GM18868 (cell line): Measurements from ENCODE around the gene USP16.

Experiments
- ATAC-seq: cut with Tn5 transposase; IDR thresholded peaks from one replicate; pipeline ENCODE4 v1.9.1; 2021; ENCODE audit warnings: mild to moderate bottlenecking, moderate library complexity; ENCODE audit not compliant: unreplicated experiment

The USP16 gene

DNA sequence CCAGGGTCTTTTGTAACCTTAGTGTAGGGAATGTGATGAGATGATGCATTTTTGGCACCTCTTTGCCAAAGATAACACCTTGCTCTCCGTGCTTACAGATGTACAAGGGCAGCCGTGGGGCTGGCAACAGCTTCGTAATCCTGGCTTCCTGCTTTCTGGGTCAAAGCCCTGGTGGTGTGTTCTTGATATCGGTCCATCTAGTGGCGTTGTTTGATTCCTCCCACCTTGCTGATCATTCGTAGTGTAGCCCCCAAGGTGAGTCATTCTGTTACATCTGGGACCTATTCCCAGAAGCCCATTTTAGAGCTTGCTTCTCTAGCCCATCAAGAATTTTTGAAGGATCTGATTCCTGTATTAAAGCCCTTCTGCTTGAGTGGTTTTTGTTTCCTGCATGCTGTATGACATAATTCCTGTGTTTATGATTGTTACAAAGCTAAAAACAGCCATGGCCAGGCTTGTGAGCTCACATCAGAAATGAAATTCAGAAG is 56.0 kb downstream of the USP16 start:
- ATAC-seq, result no peak

DNA sequence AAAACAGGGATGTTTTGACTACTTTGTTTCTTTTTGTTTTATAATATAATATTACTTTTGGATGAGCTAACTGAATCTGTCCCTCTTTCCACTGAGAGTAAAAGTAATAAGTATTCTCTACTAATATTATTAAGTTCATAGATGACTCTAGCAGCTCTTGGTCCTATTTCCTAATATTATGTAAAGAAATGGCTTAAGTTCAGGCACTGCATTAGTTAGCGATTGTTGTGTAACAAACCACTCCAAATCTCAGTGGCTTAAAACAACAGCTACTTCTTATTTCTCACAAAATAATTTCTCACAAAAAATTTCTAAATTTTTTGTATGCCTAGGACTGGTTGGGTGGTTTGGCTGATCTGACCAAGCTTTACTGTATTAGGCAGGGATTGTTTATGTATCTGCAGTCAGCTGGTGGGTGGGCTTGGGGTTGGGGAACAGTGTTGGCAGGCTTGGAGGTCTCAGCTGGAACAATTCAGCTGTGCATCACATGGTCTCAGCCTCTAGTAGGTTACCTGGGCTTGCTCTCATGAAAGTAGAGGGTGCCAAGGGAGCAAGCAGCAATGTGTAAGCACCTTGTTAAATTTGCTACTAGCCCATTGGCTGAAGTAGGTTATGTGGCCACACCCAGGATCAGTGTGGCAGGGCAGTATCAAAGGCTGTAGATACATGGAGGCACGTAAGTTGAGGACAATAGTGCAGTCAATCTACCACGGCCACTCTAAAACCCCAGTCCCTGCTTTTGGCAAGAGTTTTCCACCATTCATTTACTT is 57.8 kb downstream of the USP16 start:
- no peak for ATAC-seq

DNA sequence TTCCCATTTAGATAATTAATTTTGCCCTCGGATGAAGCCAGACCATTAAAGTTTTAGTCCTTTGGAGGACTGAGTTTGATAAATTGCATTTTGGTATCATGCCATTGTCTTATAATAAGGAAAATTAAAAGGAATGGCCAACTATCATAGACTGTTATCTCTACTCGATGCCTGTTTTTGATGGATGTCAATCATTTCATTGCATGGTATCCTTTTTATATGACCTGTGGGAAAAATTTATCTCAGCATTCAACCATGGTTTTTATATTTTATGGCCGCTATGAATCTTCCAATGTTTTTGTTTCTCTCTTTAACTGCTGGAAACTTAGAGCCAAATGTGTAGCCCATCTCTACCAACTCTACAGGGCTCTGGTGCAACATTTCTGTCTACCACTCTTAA is 58.8 kb downstream of the USP16 start:
- no peak for ATAC-seq

DNA sequence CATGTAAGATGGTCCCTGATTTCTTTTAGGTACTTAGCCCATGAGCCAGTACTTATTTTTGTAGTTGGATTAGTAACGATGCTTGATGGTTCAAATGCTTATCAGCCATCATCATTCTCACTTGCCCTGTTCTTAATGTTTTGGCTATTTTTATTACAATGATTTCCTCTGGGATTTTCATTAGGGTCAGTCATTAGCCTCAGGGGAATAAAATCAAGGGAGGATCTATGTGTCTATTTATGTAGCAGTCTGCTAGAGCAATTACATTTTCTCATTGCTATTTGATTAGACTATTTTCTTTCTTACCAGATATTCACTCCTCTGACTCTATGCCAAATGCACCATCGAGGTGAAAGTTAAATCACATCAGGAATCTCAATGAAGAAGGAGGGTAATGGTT is 59.9 kb downstream of the USP16 start:
- ATAC-seq, result no peak

DNA sequence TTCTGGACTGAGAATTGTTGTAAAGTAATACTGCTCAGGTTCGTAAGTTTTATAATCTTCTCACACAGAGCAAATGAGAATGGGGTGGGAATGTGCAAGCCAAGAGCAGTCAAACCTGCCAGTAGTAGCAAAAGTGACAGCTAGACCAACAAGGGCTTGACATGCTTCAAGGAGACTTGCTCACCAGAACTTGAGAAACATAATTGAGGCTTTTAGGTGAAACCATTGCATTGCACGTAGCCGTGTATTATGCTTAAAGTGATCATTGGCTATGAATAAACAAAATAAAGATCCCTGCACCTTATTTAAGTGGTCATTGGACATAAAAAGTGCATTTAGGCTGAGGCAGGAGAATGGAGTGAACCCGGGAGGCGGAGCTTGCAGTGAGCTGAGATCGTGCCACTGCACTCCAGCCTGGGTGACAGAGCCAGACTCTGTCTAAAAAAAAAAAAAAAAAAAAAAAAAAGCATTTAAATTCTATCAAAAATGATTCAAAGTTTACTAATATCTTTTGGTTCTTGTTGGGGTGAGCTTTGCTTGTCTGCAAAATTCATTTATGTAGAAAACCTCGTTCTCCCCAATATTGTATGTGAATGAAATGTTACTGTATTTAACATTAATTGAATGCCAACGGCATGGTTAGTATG is 60.8 kb downstream of the USP16 start:
- ATAC-seq, result no peak

DNA sequence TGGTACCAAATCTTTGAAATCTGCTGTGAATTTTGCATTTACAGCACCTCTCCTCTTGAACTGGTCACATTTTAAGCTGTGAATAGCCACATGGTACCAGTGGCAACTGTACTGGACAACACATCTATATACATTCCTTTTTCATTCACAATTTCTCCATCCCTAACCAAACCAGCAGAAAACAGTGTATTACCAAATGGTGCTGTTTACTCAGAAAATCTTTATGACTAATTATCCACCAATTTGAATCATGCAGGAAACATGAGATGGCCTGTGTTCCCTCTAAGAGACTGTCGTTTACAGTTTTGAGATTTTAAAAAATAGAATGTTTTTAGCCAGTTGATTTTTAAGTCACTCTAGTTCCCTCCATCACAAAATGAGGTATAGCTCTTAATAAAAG is 66.6 kb downstream of the USP16 start:
- no peak for ATAC-seq

DNA sequence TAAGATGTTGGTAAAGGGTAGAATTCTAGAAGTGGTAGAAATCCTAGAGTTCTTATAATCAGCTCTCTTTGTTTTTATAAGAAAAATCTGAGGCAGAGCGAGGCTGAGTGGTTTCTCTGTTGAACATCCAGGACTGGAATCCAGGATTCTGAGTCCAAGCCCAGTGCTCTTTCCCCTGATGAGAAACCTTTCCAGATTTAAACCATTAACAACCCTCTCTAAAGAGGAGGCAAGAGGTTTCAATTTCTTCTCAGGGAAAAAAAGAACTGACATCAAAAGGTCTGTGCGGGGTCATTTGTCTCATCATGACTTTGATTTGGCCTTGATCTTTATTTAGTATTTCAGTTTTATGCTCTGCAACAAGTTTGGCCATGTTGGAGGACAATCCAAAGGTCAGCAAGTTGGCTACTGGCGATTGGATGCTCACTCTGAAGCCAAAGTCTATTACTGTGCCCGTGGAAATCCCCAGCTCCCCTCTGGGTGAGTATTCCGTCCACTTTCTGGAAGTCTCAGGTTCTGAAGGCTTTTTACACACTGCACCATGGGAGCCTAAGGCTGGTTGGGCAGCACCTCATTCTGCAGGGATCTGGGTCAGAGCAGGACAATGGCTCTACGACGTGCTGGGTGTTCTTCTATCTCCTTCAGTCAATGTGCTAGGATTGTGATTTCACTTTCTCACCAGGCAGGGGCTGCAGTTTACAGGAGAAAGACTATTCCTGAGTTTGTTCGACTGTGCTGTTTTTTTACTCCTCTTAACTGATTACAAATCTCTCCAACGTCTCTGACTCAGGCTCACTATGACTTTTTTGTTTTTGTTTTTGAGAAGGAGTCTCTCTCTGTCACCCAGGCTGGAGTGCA is 67.9 kb downstream of the USP16 start:
- no peak for ATAC-seq

DNA sequence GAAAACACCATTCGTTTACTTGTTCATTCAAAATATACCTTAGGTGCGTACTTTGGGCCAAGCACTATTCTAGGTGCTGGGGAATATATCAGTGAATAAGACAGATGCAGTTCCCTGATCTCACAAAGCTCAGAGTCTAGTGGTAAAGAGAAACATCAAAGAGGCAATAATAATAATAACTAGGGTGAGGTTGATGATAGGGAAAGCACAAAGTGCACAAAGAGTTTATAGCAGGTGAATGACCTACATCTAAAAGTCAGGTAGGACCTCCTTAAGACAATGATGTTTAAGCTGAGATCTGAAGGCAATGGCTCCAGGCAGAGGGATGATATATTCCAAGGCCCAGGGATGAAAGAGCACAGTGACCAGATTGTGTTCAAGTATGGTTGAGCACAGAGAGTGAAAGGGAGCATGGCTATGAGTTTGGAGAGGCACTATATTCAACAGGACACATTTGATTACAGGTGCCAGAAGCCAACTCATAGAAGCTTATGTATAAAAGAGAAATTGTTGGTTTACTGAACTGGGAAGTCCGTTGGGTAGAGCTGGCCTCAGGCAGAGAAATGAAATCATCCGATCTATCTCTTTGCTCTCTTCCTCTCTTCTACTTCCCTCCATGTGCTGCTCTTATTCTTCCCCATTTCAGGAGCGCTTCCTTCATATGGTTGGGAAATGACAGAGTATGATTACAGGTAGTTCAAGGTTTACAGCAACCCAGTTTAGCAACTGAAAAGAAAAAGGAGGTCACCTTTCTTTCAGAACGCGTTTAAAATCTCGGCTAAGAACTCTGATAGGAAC is 71.9 kb downstream of the USP16 start:
- ATAC-seq, result no peak

DNA sequence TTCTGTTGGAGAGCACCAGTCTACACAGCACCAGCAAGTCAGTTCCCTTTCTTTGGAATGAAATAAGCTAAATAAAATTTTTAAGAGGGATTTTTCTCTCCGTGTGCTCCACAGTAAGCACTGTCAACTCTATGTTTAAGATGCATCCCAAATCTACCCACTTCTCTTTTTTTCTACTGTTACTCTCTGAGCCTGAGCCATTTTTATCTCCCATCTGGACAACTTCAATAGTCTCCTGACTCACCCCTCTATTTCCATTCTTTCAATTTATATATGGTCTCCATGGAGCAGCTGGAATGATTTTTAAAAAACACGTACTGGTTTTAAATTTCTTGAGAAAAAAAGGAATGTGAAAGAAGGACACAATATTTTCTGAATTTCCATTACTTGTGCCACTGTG is 73.7 kb downstream of the USP16 start:
- ATAC-seq, result no peak

DNA sequence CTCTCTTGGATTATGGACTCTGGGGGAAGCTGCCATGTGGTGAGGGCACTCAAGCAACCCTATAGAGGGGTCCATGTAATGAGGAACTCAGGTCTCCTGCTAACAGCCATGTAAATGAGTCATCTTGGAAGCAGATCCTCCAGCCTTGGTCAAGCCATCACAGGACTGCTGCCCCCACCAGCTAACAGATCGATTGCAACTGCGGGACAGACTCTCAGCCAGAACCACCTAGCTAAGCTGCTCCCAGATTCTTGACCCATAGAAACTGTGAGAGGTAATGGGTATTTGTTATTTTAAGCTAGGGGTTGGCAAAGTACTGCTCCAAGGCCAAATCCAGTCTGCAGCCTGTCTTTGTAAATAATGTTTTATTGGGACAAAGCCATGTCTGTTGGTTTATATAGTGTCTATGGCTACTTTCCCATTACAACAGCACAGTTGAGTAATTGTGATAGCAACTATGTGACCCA is 78.4 kb downstream of the USP16 start:
- no peak for ATAC-seq
